Activated CD4-positive, CD25-positive, alpha-beta regulatory T cell (primary cell): ENCODE measurements around the gene NKAP.
"Not testable (repeated sequence)": the region's sequence is repeated elsewhere in the genome, so short reads cannot be mapped to it uniquely, and the experiment has no call there.

Experiments
- DNase-seq, 4 experiments: peaks; one replicate each; lab custom pipeline; 2025; lab: John Stamatoyannopoulos, UW

NKAP gene

GRCh38 chrX:119943185-119943988 lies at the start of gene NKAP:
TSS of gene NKAP (minus strand) at chrX:119943751. CDS start at chrX:119943605, 146 bp downstream.
- peak; percentile 23 to 60 (median 46) for DNase-seq

- DNase-seq, result no peak
These were observed 47.6 kb upstream of the NKAP start for GRCh38 chrX:119991005-119991787.

- no peak for DNase-seq
These were observed 47.0 kb upstream of the NKAP start for GRCh38 chrX:119990556-119991004.

- no peak for DNase-seq
These were observed 46.5 kb upstream of the NKAP start for GRCh38 chrX:119989905-119990555.

- no peak for DNase-seq
These were observed 42.7 kb upstream of the NKAP start for GRCh38 chrX:119986203-119986602.

- no peak for DNase-seq
These were observed 41.1 kb upstream of the NKAP start for GRCh38 chrX:119984652-119985051.

GRCh38 chrX:119983494-119983893 lies 39.9 kb upstream of the NKAP start:
- no peak for DNase-seq

GRCh38 chrX:119982145-119982544 lies 38.6 kb upstream of the NKAP start:
- DNase-seq, result no peak

- no peak for DNase-seq
These were observed 37.9 kb upstream of the NKAP start for GRCh38 chrX:119981286-119982070.

GRCh38 chrX:119977172-119977571 lies 33.6 kb upstream of the NKAP start:
- not testable (repeated sequence) for DNase-seq

- no peak for DNase-seq
These were observed 27.6 kb upstream of the NKAP start for GRCh38 chrX:119971184-119971583.

GRCh38 chrX:119970574-119970973 lies 27.0 kb upstream of the NKAP start:
- no peak for DNase-seq

- DNase-seq, result not testable (repeated sequence)
These were observed 23.3 kb upstream of the NKAP start for GRCh38 chrX:119966837-119967236.

- no peak for DNase-seq
These were observed 17.1 kb upstream of the NKAP start for GRCh38 chrX:119960625-119961024.

- not testable (repeated sequence) for DNase-seq
These were observed 12.4 kb upstream of the NKAP start for GRCh38 chrX:119955807-119956570.

- no peak for DNase-seq
These were observed 10.8 kb upstream of the NKAP start for GRCh38 chrX:119954374-119954773.

- DNase-seq, result no peak
These were observed 4.8 kb upstream of the NKAP start for GRCh38 chrX:119948381-119948780.

- no peak for DNase-seq
These were observed 1.9 kb upstream of the NKAP start for GRCh38 chrX:119945481-119945880.

GRCh38 chrX:119942831-119943184 lies 743 bp downstream of the NKAP start:
- DNase-seq, result no peak

GRCh38 chrX:119942173-119942819 lies 1.3 kb downstream of the NKAP start:
- DNase-seq, result no peak

- no peak for DNase-seq
These were observed 2.2 kb downstream of the NKAP start for GRCh38 chrX:119941336-119941735.
